ENCODE measurements around the gene LRMDA.

The LRMDA gene

DNA sequence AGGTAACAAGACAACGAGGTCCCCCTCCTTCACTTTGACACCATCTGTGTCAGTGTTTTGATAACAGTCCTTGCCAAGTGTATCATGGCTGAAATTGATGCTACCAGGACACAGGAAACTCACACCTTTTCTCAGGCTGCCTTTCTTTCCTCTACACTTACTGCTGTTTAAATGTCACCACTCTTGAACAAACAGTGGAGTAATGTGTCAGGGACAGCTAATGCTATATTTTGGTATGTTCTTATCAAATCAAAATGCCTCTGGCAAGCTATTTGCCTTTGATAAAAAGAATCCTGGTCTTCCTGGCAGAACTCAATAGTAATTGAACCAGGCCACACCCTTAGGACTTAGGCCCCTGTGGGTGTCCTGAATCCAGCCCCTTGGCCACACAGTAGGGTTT lies 692.9 kb downstream of the LRMDA start:
- DNase-seq (ENCODE audit: low read depth): no peak
- TF ChIP-seq, protein P1, sequence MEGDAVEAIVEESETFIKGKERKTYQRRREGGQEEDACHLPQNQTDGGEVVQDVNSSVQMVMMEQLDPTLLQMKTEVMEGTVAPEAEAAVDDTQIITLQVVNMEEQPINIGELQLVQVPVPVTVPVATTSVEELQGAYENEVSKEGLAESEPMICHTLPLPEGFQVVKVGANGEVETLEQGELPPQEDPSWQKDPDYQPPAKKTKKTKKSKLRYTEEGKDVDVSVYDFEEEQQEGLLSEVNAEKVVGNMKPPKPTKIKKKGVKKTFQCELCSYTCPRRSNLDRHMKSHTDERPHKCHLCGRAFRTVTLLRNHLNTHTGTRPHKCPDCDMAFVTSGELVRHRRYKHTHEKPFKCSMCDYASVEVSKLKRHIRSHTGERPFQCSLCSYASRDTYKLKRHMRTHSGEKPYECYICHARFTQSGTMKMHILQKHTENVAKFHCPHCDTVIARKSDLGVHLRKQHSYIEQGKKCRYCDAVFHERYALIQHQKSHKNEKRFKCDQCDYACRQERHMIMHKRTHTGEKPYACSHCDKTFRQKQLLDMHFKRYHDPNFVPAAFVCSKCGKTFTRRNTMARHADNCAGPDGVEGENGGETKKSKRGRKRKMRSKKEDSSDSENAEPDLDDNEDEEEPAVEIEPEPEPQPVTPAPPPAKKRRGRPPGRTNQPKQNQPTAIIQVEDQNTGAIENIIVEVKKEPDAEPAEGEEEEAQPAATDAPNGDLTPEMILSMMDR (conservative IDR thresholded peaks at IDR 0.05; ENCODE audit: low read depth, low read length): no peak
- H3K4me3 ChIP-seq (ENCODE audit: low read length): no peak overlapping the region

DNA sequence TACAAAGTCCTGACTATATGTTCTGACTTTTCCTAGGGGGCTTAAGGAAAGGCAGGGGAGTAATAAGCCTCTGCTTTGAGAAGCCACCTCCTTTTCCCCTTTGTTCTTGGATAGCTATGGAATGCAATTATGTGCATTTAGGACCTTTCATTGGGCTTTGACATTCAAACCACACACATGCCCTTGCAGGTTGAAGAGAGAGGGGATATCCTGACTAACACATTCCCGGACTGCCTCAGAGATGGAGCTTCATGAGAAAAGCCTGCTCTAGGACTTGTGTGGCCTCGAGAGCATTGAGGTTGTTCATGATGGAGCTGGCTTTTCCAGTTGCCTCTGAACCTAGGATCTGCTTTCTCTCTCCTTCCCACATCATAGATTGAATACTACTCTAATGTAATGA lies 694.5 kb downstream of the LRMDA start:
- DNase-seq (ENCODE audit: low read depth): no peak
- H3K4me3 ChIP-seq (ENCODE audit: low read length): no peak overlapping the region
- TF ChIP-seq, protein P1 (conservative IDR thresholded peaks at IDR 0.05; ENCODE audit: low read depth, low read length): no peak

DNA sequence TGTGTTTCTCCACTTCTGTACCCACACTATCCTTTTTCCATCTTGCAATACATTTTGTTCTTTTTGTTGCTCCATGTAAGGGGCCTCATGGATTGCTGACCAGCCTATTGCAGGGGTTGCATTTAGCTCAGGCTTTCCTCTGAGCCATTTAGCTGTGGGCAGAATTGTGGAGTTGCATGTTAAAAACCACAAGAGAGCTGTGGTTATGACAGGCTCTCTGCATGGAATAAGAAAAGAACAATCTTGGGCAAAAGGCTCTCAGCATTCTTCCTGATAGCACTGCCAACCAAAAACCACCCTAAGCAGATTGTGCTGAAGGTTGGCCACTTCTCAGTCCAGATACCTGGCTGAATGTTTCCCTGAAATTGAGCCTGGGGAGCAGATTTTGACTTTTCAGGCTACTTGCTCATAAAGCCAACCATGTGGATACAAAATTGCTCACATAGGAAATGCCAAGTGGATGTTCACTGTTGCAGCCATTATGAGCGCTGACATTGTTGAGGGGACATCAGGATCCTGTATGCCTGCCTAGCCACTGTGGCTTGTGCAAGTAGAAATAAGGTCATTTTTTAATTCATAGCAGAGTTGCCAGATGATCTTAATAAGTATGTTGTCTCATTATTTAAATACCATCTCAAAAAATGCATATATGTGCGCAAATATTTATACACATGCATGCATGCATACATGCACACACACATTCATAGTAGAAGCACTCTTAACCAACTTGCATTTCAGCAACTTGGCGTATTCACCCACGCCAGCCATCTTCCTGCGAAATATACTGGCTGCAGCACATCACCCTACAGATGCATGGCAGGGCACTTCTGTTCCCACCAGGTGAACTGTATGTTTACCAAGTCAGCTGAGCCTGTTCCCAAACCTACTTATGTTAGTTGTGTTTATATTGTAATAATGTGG lies 695.4 kb downstream of the LRMDA start:
- TF ChIP-seq, protein P1 (conservative IDR thresholded peaks at IDR 0.05; ENCODE audit: low read depth, low read length): no peak
- H3K4me3 ChIP-seq (ENCODE audit: low read length): no peak overlapping the region
- DNase-seq (ENCODE audit: low read depth): no peak

DNA sequence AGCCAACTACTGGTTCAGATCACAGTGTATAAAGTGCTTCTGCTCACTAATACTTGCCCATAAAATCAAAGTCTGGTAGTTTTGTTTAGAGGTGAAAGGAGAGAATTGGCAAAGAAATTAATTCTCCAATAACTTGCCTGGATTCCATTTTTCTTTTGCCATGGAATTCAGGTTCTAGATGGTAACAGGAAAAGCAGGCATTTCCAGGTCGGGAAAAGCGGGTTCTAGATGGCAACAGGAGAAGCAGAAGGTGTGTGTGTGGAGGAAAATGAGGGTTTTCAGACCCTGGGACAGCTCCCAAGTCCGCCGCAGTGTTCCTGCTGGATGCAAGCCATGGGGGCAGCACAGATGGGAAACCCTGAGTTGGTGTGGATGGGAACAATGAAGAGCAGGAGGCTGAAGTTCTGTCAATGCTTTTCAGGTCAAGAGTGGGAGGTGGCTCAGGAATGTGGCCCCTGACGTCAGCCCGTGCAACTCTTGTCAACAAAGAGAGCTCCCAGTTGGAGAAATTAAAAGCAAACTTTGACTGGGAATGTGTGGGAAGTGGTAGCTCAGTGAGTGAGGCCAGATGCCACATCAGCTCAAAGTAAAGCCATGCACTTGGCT lies 696.7 kb downstream of the LRMDA start:
- TF ChIP-seq, protein P1 (conservative IDR thresholded peaks at IDR 0.05; ENCODE audit: low read depth, low read length): no peak
- no peak overlapping the region for H3K4me3 ChIP-seq (ENCODE audit: low read length)
- no peak for DNase-seq (ENCODE audit: low read depth)

DNA sequence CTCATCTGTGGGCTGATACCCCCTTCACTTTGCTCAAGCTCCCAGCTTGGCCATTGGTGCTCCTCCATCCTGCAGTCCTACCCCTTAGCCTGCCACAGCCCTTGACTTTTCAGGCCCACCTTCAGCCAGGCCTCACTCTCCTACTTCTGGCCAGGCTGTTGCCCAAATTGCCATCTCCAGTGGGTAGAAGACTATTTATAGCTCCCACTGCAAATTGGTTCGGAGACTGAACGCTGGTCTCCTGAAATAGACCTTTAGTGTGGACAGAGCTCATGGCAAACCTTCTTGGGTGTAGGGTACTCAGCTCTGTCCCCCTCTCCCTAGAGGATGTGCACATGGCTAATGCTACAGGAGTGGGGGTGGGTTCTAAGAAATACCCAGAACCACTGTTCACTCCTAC lies 697.8 kb downstream of the LRMDA start:
- TF ChIP-seq, protein P1 (conservative IDR thresholded peaks at IDR 0.05; ENCODE audit: low read depth, low read length): no peak
- H3K4me3 ChIP-seq (ENCODE audit: low read length): no peak overlapping the region
- DNase-seq (ENCODE audit: low read depth): no peak

DNA sequence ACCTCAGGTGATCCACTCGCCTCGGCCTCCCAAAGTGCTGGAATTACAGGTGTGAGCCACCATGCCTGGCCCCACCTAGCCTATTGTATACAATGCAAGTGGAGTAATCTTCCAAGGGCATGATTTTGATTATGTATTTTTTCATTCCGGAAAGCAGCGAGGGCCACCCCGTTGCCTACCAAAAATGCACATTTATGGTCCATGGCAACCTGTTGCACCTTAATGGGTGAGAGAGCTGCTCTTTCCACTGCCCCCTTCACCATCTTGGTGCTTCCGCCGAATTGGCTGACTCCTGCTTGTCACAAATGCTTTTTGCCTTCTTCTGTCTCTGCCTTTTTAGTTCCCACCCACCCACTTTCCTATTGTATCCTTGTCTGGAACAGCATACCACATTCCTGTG lies 699.5 kb downstream of the LRMDA start:
- TF ChIP-seq, protein P1 (conservative IDR thresholded peaks at IDR 0.05; ENCODE audit: low read depth, low read length): no peak
- no peak overlapping the region for H3K4me3 ChIP-seq (ENCODE audit: low read length)
- DNase-seq (ENCODE audit: low read depth): no peak
